Myocyte (in vitro differentiated cells): ENCODE measurements around the gene HSP90B1. TPM values are rescaled to one million over a fixed set of nuclear protein-coding genes. Genes with fewer than 3 reads are reported as not detected.
A peak's percentile ranks its signal among the peaks of the same experiment; 100 is the strongest.

Experiments
- DNase-seq: peaks from one replicate; pipeline ENCODE4 v3.0.0-alpha.2; 2012; ENCODE audit warnings: low read depth
- polyA plus RNA-seq: library from polyadenylated mRNA; unstranded; fragments of >200 nt; gene quantifications from one replicate; pipeline ENCODE4 v1.2.1, GENCODE V29; 2012; ENCODE audit warnings: missing spikeins
- total RNA-seq: library from RNA; depleted of rRNA; stranded (reverse); fragments of >200 nt; gene quantifications from 2 replicates; pipeline ENCODE4 v1.2.3, GENCODE V29; 2014

The HSP90B1 gene
- total RNA-seq: 414 and 940 TPM in 2 replicates
- polyA plus RNA-seq: 451 TPM

DNA sequence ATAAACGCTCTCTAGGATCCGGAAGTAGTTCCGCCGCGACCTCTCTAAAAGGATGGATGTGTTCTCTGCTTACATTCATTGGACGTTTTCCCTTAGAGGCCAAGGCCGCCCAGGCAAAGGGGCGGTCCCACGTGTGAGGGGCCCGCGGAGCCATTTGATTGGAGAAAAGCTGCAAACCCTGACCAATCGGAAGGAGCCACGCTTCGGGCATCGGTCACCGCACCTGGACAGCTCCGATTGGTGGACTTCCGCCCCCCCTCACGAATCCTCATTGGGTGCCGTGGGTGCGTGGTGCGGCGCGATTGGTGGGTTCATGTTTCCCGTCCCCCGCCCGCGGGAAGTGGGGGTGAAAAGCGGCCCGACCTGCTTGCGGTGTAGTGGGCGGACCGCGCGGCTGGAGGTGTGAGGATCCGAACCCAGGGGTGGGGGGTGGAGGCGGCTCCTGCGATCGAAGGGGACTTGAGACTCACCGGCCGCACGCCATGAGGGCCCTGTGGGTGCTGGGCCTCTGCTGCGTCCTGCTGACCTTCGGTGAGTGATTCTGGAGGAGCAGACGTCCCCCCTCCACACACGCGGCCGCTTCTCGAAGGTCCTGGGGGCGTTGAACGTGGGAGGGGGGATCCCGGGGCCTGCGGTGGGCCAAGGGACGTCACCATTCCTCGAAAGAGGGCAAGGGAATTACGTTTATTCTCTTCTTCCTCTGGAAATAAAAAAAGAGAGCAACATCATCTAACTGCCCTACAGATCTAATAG, at the start of gene HSP90B1:
Gene HSP90B1 (plus strand): TSS at position 377 of the 753 bp plus-strand sequence. CDS start 106 bp downstream, at position 483.
- peak; percentile 100 for DNase-seq

DNA sequence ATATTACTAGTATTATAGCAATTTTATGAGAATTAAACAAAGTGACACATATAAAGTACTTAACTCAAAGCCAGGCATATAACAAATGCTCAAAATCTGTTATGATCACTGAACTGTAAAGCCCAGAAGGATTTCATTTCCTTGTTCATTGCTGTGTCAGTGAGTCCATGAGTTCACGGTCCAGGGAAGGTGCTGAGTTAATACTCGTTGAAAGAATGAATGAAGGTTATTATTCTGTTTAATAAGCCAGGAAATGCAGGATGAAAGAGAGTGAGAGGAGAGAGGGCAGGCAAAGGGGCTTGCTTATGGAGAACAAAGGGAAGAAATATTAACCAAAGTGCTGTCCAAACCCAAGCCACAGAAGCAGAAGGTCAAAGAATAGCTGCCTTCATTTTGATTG, 48.9 kb upstream of the HSP90B1 start:
- DNase-seq: no peak

DNA sequence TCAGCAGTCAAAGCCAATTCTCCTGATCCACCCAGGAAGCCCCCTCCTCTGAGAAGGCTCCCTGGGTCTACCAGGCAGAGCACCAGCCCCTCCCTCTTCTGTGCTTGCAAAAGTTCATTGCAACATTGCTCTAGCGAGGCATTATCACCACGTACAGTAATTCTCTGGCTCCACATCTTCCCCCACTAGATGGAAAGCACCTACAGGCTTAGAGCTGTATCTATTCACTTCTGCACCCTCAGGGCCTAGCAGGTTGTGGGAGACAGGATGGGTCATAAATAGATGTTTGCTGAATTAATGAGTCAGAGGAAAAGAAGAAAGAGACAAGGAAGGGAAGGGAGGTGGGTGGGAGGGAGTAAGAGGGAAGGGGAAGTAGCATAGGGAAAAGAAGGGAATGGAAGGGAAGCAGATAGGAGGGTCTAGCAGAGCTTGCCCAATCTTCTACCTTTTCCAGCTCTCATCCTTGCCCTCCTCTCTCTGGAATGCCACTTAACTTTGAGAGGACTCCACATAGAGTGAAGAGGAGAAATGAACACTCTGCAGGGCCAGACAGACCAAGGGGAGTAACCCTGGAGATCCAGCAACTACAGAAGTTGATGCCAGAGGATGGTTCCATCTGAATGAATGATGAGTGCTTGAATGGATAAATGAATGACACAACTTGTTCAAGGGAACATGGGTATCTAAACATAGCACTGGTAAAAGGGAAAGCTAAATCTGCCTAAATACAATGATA, 47.2 kb upstream of the HSP90B1 start:
- no peak for DNase-seq

DNA sequence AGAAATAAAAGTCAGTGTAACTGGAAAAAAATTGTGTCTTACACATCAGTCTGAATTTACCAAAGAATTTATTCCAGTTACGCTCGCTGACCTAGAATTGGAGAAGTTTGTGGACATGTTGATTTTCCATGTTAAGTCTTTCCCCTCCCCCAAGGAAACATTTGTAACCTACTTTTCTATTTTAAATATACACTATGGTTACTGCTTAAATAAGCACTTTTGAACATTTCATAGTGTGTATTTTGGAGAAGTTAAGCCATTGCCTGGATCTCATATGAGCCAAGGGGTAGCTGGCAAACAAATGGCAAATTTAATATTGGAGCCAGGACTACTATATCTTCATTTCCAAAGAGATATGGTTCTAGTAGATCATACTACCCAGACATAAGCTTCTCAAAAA, 46.3 kb upstream of the HSP90B1 start:
- no peak for DNase-seq

DNA sequence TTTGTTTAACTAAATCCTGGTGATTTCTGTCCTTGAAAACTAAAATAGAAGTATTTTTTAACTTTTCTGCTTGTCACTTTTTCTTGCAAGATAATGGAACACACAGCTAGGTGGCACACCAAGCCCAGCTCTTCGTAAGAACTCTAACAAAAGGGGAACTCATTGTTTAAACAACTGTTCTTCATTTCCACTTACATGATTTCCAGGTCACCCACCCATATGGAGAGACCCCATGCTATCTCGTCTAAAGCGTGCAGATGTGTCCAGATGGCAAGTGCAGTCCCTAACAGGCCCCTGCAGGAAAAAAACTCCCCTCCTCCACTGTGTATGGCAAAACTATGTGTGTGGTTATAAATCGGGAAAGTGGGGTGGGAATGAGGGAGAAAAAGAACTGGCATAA, 45.9 kb upstream of the HSP90B1 start:
- DNase-seq: peak; percentile 57

DNA sequence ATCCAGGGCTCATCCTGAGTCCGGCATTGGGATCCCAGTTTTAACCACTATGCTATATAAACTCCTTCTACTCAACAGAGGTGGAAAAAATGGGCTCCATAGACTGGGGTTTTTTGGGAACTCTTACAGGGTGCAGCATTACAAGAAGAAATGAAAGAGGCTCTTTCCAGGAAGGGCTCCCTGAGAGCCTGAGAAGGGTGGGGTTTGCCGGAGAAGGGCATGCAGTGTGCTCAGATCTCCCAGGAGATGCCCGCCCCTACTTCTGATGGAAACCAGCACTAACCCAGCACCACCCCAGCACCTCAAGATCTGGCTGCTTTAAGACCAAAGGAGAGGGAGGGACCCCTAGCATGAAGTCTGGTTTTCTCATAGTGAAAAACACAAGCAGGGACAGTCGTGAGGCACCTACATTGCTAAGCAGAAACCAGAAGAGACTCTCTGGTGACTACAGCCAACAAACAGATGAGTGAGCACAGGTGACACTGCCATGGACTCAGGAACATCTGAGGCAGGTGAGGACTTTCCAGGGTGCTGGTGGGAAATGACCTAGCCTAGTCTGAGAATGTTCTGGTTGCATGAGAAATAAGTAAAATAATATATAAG, 43.9 kb upstream of the HSP90B1 start:
- DNase-seq: no peak

DNA sequence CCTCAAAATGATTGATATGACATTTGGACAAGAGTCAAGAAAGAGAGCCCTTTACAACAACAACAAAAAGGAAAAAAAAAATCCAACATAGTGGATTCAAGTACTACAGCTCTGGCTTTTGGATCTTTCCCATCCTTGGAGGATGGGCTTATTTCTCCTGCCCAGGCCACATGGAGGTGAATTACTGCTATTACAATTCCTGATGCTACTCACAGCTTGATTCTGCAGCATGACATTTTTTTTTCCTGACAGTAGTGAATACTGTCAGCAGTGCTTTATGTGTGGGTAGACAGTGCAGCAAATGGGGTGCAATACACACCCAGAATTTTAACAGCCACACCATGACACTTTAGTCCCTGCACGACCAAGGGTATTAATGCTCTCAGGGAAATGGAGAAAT, 42.5 kb upstream of the HSP90B1 start:
- no peak for DNase-seq

DNA sequence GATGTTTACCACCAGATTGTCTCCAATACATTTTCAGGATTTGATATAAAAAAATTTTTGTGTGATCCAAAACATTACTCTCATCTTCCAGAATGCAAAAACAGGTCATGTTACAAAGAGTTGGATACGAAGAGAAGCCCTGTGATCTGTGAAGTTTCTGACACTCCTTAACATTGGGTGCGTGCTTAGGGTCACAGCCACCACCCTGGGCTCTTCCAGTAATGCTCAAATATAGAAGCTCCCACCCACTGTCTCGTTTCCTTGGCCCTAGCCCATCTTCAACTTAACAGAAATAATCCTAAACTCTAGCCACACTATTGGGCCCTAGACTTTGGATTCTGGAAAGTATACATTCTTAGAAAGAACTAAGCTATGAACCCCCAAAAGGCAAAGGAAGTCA, 32.9 kb upstream of the HSP90B1 start:
- DNase-seq: no peak

DNA sequence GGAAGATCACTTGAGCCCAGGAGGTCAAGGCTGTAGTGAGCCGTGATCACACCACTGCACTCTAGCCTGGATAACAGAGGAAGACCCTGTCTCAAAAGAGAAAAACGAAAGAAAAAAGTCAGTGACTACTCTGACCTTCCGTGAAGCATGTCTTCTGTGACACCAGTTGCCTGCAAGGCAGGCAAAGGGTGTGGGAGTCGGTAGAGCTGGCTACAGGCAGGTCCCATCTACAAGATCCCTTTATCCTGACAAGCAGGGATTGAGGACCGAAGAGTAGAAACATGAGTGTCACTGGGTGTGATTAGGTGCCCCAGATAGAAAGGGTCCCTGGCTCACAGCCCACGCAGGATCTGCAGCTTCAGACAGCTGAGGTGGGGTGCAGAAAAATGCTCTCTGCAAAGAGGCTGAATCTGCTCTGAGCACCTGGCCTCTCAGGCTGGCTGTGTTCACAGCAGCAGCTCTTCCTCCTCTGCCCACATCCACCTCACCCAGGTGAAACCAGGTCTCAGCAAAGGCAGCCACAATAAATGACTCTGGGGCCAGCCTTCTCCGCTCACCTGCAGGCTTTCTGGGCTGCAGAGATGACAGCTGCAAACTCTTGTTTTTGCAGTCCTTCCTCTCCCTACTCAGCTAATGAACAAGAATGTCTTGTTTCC, 28.6 kb upstream of the HSP90B1 start:
- no peak for DNase-seq

DNA sequence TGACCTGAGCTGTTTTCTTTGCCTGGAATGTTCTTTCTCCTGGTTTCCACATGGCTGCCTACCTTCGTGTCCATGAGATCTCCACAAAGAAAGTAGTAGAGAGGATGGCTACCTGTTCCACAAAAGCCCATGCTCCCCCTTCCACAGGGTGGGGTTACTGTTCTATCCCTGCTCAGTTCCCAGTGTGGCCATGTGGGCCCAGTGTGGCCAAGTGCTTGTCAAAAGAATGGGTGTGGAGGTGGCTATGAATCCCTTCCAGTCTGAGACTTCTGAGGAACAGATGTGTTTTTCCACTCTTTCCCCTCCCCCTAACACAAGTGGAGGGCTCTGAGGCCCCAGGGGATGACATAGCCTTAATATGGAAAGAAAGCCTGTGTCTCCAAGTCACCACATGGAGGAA, 26.2 kb upstream of the HSP90B1 start:
- peak; percentile 18 for DNase-seq

DNA sequence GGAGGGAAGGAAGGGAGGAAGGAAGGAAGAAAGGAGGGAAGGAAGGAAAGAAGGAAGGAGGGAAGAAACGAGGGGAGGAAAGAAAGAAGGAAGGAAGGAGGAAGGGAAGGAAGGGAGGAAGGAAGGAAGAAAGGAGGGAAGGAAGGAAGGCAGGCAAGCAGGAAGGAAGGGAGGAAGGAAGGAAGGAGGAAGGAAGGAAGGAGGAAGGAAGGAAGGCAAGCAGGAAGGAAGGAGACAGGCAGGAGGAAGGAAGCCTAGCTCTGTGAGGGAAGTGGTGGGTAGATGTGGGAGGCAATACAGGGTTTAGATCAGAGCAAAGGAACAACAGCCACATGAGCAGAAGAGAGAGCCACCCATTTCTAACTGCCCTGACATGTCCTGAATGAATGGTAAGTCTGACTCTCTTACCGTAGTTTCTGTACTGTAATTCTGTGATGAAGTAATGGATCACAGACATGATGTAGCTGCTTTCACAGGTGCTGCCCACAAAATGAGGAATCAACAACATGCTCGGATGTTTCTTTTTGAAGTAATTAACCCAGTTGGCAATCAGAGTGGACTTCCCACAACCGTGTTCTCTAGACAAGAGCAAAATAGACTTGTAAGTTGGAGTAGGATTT, 24.4 kb upstream of the HSP90B1 start:
- DNase-seq: no peak

DNA sequence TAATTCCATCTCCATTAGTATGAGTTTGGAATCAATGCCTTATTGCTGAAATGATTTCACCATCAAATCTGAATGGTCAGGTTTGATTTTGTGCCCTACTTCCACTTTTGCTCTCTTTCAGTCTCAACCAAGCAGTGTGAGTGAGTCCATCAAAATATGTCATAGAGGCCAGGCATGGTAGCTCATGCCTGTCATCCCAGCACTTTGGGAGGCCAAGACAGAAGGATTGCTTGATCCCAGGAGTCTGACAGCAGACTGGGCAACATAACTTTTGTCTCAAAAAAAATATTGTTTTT, 22.0 kb upstream of the HSP90B1 start:
- DNase-seq: no peak

DNA sequence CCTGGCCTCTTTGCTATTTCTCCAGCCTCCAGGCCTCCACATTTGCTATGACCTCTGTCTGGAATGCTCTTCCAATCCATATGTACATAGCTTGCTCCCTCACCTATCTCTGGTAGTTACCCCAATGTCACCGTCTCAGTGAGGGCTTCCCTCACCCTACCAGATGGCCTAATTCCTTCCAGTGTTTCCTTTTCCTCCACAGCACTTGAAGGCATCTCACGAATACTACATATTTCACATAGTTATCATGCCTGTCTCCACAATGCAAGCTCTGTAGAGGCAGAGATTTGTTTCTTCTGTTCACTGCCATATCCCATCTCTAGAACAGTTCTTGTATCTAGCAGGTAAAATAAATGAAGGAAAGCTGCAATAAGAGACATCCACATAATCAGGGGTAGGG, 21.3 kb upstream of the HSP90B1 start:
- peak; percentile 48 for DNase-seq

DNA sequence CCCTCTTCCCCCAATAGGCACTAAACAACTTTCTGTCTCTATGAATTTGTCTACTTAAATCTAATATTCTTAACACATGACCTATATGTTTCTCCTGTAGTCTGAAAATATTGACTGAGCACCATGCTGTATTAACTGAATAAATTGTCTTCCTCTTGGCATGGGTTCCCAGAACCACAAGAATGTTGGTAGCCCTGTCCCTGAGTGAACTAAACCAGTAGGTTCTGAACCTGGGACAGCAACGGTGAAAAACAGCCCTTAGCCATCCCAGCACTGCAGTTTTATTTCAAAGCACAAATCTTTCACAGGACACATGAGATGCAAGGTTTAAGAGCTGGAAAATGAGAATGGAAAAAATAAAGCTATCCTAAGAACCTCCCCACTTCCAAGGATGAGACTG, 20.4 kb upstream of the HSP90B1 start:
- DNase-seq: peak; percentile 60

DNA sequence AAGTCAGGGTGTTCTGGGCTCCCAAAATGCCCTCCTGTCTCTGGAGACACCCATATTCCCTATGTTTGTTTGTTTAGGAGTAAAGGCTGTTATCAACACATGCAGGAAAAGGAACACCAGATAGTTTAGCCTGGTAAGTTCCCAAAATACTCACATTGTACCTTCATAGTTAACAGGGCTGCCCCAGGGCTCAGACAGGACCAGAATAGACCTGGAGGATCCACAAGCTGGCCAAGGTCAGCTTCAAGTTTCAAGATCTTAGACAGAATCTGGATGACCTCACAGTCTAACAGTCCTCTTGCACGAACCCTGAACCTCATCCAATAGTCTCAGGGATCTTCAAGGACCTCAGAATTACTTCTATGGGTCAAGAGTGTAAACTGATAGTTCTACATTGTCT, 18.1 kb upstream of the HSP90B1 start:
- DNase-seq: peak; percentile 46

DNA sequence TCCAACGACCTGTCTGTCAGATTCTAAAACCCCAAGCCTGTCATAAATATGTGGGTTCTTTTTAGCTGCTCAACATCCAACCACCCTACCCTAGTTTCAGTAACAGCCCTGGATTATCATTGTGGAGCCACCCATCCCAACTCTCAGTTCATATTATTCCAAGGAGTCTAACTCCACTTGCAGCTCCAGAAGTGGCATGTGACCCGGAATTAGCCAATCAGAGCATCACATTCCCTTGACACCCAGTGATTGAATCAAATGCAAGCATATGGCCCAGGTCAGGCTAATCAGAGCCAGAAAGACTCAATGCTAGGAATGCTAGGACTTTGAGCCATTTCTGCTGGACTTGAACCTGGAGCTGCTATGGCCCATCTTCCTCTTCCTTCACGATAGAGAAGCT, 17.1 kb upstream of the HSP90B1 start:
- no peak for DNase-seq

DNA sequence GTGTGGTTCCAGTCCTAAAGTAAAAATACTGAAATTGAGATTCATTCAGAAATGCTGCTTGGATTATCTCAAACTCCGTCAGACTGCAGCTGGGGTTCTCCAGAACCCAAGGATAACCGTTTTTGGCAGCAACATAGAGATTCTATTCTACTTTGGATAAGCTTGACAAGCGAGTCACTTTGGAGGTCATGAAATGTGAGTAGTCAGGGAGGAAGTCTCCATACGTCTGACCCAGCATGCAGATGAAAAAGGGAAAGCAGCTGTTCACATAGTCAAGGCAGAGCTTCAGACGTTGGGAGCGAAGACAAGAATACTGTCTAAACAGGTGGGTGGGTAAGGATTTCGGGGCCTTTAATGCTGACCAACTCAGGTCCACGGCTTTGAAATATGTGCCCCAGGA, 14.9 kb upstream of the HSP90B1 start:
- peak; percentile 36 for DNase-seq

DNA sequence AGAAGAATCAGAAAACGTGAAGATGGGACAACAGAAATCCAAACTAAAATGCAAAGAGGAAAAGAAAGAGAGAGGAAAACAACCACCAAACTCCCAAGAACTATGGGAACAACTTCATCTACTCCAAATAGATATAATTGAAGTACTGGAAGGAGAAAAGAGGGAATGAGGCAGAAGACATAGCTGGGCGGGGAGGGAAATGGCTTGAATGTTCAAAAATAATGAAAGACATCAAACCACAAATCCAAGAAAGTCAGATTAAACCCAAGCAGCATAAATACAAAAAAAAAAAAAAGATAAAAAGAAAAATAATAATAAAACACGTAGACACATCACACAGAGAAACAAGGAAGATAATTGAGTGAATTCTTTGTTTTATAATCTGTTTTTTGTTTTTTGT, 12.3 kb upstream of the HSP90B1 start:
- no peak for DNase-seq

DNA sequence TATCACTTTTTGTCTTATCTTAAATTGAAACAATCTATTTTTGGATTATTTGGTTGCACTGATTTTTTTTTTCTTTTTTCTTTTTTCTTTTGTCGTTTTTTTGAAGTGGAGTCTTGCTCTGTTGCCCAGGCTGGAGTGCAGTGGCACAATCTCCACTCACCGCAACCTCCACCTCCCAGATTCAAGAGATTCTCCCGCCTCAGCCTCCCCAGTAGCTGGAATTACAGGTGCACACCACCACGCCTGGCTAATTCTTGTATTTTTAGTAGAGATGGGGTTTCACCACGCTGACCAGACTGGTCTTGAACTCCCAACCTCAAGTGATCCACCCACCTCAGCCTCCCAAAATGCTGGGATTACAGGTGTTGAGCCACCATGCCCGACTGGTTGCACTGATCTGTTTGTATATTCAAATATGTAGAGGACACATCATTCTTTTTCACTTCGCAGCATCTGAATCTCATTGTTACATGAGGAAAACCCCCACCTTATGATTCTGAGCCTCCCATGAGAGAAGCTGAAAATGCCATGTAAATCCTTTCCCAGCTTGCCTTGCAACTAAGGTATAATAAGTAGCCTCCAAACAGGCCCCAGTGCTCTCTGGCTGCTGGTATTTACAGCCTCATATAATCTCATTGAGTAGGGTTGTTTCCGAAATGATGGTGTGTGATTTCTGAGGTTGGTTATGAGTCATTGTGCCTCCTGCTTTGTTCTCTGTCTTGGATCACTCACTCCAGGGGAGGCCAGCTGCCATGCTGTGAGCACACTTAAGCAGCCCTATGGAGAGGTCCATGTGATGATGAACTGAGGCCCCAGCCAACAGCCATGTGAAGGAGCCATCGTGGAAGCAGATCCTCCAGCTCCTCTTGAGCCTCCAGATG, 5.2 kb upstream of the HSP90B1 start:
- peak; percentile 84 for DNase-seq

DNA sequence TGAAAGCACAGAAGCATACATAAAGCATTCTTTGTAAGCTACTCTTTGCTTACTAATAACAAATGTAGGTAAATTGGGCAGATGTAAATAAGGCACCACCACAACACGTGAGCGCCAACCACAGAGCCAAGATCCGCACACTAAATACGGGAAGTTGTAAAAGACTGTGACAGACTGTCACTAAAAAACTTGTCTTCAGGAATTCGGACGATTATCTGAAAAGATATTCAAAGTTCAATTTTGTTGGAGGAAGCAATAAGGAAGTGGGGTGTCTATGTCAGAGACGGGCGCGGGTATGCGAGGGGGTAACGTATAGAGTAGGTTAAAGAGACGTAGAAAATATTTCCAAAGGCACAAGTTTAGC, 1.5 kb upstream of the HSP90B1 start:
- no peak for DNase-seq
